SU-DHL-6 (cell line): ENCODE data around the gene TRIP10.

Source experiments
- H2AFZ ChIP-seq: fragments of 200-600 bp; sonication (generic); 2 replicates; pipeline ENCODE4 v1.6.1; 2014; ENCODE audit warnings: low read depth, mild to moderate bottlenecking, moderate library complexity, mixed read lengths, antibody characterized with exemption, low read length; ENCODE audit not compliant: severe bottlenecking
- H3F3A ChIP-seq: fragments of 200-600 bp; shearing (Covaris generic); 2 replicates; pipeline ENCODE4 v1.6.0; 2016; ENCODE audit warnings: antibody characterized with exemption, mild to moderate bottlenecking; ENCODE audit not compliant: insufficient read depth
- H3K27ac ChIP-seq: fragments of 200-600 bp; sonication (generic); 2 replicates; pipeline ENCODE4 v1.5.1; 2016; ENCODE audit warnings: low read depth, mild to moderate bottlenecking, low read length, moderate library complexity, mixed read lengths
- H3K27me3 ChIP-seq: fragments of 200-600 bp; sonication (generic), shearing (Covaris generic); 2 replicates; pipeline ENCODE4 v1.6.0; 2014; ENCODE audit warnings: mild to moderate bottlenecking, low read length
- H3K36me3 ChIP-seq: fragments of 200-600 bp; sonication (generic); 2 replicates; pipeline ENCODE4 v1.6.1; 2014; ENCODE audit warnings: mild to moderate bottlenecking, low read length, mixed read lengths
- H3K4me2 ChIP-seq: fragments of 300-600, 200-600 bp; shearing (Covaris generic), sonication (generic); 2 replicates; pipeline ENCODE4 v1.6.0; 2014; ENCODE audit warnings: low read length, low read depth, mild to moderate bottlenecking; ENCODE audit not compliant: poor library complexity, severe bottlenecking
- H3K4me3 ChIP-seq: fragments of 200-600 bp; sonication (generic); 2 replicates; pipeline ENCODE4 v1.5.1; 2014; ENCODE audit warnings: antibody characterized with exemption, low read length, mild to moderate bottlenecking, mixed read lengths; ENCODE audit not compliant: insufficient read depth, poor library complexity, severe bottlenecking
- H3K79me2 ChIP-seq: fragments of 200-600 bp; sonication (generic); 2 replicates; pipeline ENCODE4 v1.6.1; 2014; ENCODE audit warnings: mild to moderate bottlenecking, low read length, moderate library complexity; ENCODE audit not compliant: insufficient read depth
- H3K9ac ChIP-seq: fragments of 200-600 bp; sonication (generic); 2 replicates; pipeline ENCODE4 v1.7.0; 2014; ENCODE audit warnings: mild to moderate bottlenecking, low read length
- H3K9me2 ChIP-seq: fragments of 200-600 bp; sonication (generic); replicated peaks from 2 replicates; pipeline ENCODE4 v1.6.1; 2014; ENCODE audit warnings: low read length; ENCODE audit not compliant: insufficient read depth
- H3K9me3 ChIP-seq: fragments of 200-600 bp; sonication (generic); 2 replicates; pipeline ENCODE4 v1.6.1; 2014; ENCODE audit warnings: low read length, mixed read lengths; ENCODE audit not compliant: insufficient read depth
- H4K20me1 ChIP-seq: fragments of 200-600 bp; sonication (generic); 2 replicates; pipeline ENCODE4 v1.6.1; 2014; ENCODE audit warnings: low read depth, mild to moderate bottlenecking, antibody characterized with exemption, low read length, moderate library complexity, mixed read lengths
- CTCF ChIP-seq: fragments of 200-600 bp; sonication (generic); IDR thresholded peaks from one replicate; pipeline ENCODE4 v1.5.1; 2017; ENCODE audit warnings: antibody characterized with exemption, mild to moderate bottlenecking, low read length, moderate library complexity; ENCODE audit not compliant: insufficient read depth, poor library complexity, severe bottlenecking
- EZH2phosphoT487 ChIP-seq: fragments of 200-600 bp; sonication (generic), shearing (Covaris generic); conservative IDR thresholded peaks from 2 replicates; pipeline ENCODE4 v1.6.1; 2018; ENCODE audit warnings: mild to moderate bottlenecking, antibody characterized with exemption, low read length, moderate library complexity, mixed read lengths

TRIP10 gene

DNA sequence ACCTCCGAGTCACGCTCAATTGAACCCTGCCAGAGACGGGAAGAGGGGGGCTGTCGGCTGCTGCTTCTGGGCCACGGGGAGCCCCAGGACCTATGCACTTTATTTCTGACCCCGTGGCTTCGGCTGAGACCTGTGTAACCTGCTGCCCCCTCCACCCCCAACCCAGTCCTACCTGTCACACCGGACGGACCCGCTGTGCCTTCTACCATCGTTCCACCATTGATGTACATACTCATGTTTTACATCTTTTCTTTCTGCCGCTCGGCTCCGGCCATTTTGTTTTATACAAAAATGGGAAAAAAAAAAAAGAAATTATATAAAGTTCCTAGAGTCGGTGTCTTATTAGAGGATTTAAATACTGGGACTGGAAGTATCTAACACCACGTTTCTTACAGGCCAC is 11.7 kb downstream of the TRIP10 start:
- Histone ChIP-seq H4K20me1 (no peaks in the 10 kb centered on the region), H3K9me3 (no peaks in the 10 kb centered on the region), H3K9ac (no peak overlapping the region), H3F3A (no peaks in the 10 kb centered on the region), H3K27me3 (no peaks in the 10 kb centered on the region), H3K4me2 (no peak overlapping the region), H3K27ac (no peak overlapping the region), H3K9me2 (no peaks in the 10 kb centered on the region), H3K79me2 (no peaks in the 10 kb centered on the region), H2AFZ (no peak overlapping the region), H3K36me3 (no peaks in the 10 kb centered on the region; the same call in 1 of the 2 replicates), H3K4me3 (no peak overlapping the region)
- no peak for TF ChIP-seq EZH2phosphoT487
- no peak for TF ChIP-seq CTCF

GRCh38 chr19:6752256-6753177 is 13.0 kb downstream of the TRIP10 start:
- H3K4me3 ChIP-seq, result no peak overlapping the region
- H3K27me3 ChIP-seq, result no peaks in the 10 kb centered on the region
- H4K20me1 ChIP-seq, result no peaks in the 10 kb centered on the region
- no peaks in the 10 kb centered on the region for H3K79me2 ChIP-seq
- peak overlapping the region; percentile 59 for H3K4me2 ChIP-seq
- TF ChIP-seq CTCF (no peak), EZH2phosphoT487 (no peak)
- no peak overlapping the region for H3K27ac ChIP-seq
- H3K9me3 ChIP-seq, result no peaks in the 10 kb centered on the region
- H3K36me3 ChIP-seq, result no peaks in the 10 kb centered on the region; the same call in 1 of the 2 replicates
- H3K9me2 ChIP-seq, result no peaks in the 10 kb centered on the region
- H3F3A ChIP-seq, result 0 out of 2 replicates have a peak, but pooled peaks cover 3% of the 10 kb centered on the region
- H3K9ac ChIP-seq, result peak overlapping the region; percentile 43
- peak overlapping the region; percentile 89 for H2AFZ ChIP-seq

DNA sequence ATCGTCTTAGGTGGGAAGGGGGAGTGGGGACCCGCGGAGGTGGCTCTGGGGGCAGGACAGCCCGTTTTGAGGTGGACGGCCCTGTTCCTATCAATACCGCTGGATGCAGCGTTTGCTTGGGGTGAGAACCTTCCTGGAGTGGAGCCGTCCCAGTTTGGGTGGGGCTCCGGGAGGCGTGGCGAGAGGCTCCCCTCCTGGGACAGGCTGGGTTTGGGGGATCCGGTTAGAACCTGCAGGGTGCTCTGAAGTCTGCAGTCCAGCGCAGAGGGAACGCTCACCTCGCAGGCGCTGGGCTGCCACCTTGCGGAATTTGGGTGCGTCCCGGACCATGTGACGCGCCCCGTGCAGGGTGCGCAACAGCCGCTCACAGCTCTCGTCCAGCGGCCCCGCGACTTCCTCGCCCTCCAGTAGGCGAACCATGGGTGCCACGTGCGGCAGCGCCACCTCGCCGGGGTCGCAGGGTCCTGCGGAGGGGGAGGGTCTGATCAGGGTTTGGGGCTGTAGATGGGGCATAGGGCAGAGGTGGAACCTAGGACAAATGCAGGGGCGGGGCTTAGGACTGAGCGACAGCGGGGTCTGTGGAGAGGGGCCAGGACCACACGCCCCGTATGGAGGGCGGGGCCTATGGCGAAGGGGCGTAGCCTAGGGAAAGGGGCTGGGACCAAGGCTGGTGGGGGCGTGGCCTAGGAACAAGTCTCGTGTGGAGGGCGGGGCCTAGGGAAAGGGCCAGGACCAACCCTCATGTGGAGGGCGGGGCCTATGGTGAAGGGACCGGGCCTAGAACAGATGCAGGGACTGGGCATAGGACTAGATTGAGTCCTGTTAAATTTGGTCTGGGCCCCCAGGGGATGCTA is 13.9 kb downstream of the TRIP10 start:
- Histone ChIP-seq H2AFZ (peak overlapping the region; percentile 89), H3K36me3 (no peaks in the 10 kb centered on the region), H3F3A (0 out of 2 replicates have a peak, but pooled peaks cover 3% of the 10 kb centered on the region), H4K20me1 (no peaks in the 10 kb centered on the region), H3K4me2 (peak overlapping the region; percentile 59), H3K79me2 (no peaks in the 10 kb centered on the region), H3K9ac (peak overlapping the region; percentile 43), H3K27me3 (no peaks in the 10 kb centered on the region), H3K4me3 (peak overlapping the region; percentile 50), H3K9me3 (no peaks in the 10 kb centered on the region), H3K9me2 (no peaks in the 10 kb centered on the region), H3K27ac (peak overlapping the region; percentile 45)
- TF ChIP-seq CTCF, result peak; percentile 36
- TF ChIP-seq EZH2phosphoT487, result no peak
